Measurements from ENCODE around the gene FRY.

GRCh38 chr13:32056316-32056715 is 24.7 kb downstream of the FRY start:
- no peak for TF ChIP-seq POLR2A (IDR thresholded peaks at IDR 0.05)
- TF ChIP-seq, protein P1, sequence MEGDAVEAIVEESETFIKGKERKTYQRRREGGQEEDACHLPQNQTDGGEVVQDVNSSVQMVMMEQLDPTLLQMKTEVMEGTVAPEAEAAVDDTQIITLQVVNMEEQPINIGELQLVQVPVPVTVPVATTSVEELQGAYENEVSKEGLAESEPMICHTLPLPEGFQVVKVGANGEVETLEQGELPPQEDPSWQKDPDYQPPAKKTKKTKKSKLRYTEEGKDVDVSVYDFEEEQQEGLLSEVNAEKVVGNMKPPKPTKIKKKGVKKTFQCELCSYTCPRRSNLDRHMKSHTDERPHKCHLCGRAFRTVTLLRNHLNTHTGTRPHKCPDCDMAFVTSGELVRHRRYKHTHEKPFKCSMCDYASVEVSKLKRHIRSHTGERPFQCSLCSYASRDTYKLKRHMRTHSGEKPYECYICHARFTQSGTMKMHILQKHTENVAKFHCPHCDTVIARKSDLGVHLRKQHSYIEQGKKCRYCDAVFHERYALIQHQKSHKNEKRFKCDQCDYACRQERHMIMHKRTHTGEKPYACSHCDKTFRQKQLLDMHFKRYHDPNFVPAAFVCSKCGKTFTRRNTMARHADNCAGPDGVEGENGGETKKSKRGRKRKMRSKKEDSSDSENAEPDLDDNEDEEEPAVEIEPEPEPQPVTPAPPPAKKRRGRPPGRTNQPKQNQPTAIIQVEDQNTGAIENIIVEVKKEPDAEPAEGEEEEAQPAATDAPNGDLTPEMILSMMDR (IDR thresholded peaks at IDR 0.05), result no peak

Measured in Peyer's patch (tissue), 4 donors.